Aorta (tissue), 5 donors: ENCODE data around the gene LAMTOR2. TPM values are rescaled to one million over a fixed set of nuclear protein-coding genes. Genes with fewer than 3 reads are reported as not detected.
"Not testable (repeated sequence)": the region's sequence is repeated elsewhere in the genome, so short reads cannot be mapped to it uniquely, and the experiment has no call there.

Experiments
- ATAC-seq: fragments of 200-7000 bp; cut with Tn5 transposase; one replicate; pipeline ENCODE4 v1.9.1; 2022; ENCODE audit warnings: moderate library complexity; ENCODE audit not compliant: low FRiP score
- DNase-seq, 2 donors: peaks; one replicate each; pipeline ENCODE4 v3.0.0-alpha.2; 2020
- H3K27ac ChIP-seq, 2 donors: one replicate each; pipeline ENCODE4 v1.5.1; 2013; ENCODE audit warnings: low read length in 2 of 2, mild to moderate bottlenecking in 2 of 2, moderate library complexity in 2 of 2, control low read depth in 1 of 2, inconsistent platforms in 1 of 2, low read depth in 1 of 2
- H3K27me3 ChIP-seq, 2 donors: one replicate each; pipeline ENCODE4 v1.6.1; 2013; ENCODE audit warnings: control low read depth in 1 of 2, low read length in 1 of 2, mild to moderate bottlenecking in 1 of 2, moderate library complexity in 1 of 2; ENCODE audit not compliant: insufficient read depth in 2 of 2, control insufficient read depth in 1 of 2
- H3K36me3 ChIP-seq, 2 donors: one replicate each; pipeline ENCODE4 v1.6.1; 2013; ENCODE audit warnings: control low read depth in 1 of 2, low read length in 1 of 2, mild to moderate bottlenecking in 1 of 2; ENCODE audit not compliant: insufficient read depth in 2 of 2, control insufficient read depth in 1 of 2
- H3K4me1 ChIP-seq, 2 donors: one replicate each; pipeline ENCODE4 v1.6.1; 2013; ENCODE audit warnings: low read length in 2 of 2, control low read depth in 1 of 2, mild to moderate bottlenecking in 1 of 2, moderate library complexity in 1 of 2; ENCODE audit not compliant: insufficient read depth in 2 of 2, control insufficient read depth in 1 of 2
- H3K4me3 ChIP-seq, 2 donors: one replicate each; pipeline ENCODE4 v1.5.1; 2013; ENCODE audit warnings: low read length in 2 of 2, control low read depth in 1 of 2, mild to moderate bottlenecking in 1 of 2
- H3K9me3 ChIP-seq: one replicate; pipeline ENCODE4 v1.6.1; 2013; ENCODE audit warnings: mild to moderate bottlenecking, low read length; ENCODE audit not compliant: control insufficient read depth
- WGBS, 2 donors: extraction: QIAGEN DNeasy Blood & Tissue Kit; methylation state at CpG; one replicate each; pipeline ENCODE4 v1.1.7; 2013; 5-methylcytosine and 5-hydroxymethylcytosine counted together
- intact Hi-C, 2 donors: fragments of 100-400 bp; cut with DNase I; formaldehyde crosslinking; loops; one replicate each; pipeline versions ENCODE4 v1.14.2 to v1.15.0; 2022
- polyA plus RNA-seq, 2 donors: library from polyadenylated mRNA; stranded (reverse); fragments of 200-250 nt; gene quantifications; one replicate each; pipeline ENCODE4 v1.2.3, GENCODE V29; 2013
- total RNA-seq, 2 donors: library from RNA; stranded (reverse); fragmentation: NEBNext Ultra II Directional; extraction: Animal tissue kit (Norgen Biotek cat#: 25700); gene quantifications; one replicate each; pipeline ENCODE4 v1.2.1, GENCODE V29; 2021
- donor health status: healthy with polysubstance abuse.
- donor health status: Bipolar disorder and iron deficiency.
- donor health status: DM: no; HTN: no; CAD: no.
- donor health status: DM: no; HTN: no; CAD: no.
- donor health status: DM: yes; HTN: yes; CAD: no.

The LAMTOR2 gene
- total and polyA plus RNA-seq, 4 donors = 31.6 to 129 (median 59.7) TPM

DNA sequence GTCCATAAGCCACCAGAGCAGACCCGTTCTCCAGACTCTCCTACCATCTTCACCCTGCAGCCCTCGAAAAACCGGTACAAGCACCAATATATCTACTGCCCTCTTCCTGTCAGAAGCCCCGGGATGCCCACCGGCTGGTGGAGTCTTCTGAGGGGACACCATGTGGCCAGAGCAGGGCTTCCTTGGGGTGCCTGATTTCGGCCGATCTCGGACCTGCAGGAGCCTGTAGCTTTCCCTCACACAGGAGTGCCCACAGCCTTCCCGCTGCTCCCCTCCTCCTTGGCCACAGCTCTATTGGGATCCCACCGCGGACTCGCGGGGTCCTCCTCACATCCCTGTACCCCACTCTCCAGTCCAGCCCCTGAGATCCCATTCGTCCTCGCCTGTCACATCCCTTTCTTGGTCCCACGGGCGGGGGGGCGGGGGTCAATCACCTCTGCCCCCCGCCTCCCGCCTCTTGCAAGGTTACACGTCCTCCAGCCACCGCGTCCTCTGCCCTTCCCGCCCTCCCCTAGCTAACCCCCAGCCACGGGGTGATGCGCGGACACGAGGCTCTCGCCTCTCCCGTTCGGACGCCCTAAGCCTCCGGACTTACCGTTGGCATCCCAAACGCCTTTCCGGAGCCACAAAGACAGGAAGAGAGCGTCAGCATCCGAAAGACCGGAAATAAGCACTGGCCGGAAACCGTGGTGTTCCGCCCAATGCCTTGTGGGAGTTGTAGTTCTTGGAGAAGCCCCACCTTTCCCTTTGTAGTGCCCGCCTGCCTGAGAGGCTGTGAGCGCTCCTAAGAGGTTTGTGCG, 34.1 kb upstream of the LAMTOR2 start, which contains the start of gene SSR2:
Gene SSR2 (minus strand): TSS at position 659 of the 800 bp plus-strand sequence. CDS start 784 bp downstream, outside the sequence.
- DNase-seq (peak; percentile 91 to 92), ATAC-seq (peak; percentile 96)
- 1% methylated on average over 45 of the region's 45 CpGs for WGBS, 2 donors
- Histone ChIP-seq H3K27me3 (no peaks in the 10 kb centered on the region), H3K4me1 (no peaks in the 10 kb centered on the region), H3K4me3 (peak within 1 kb of the TSS; percentile 81 to 82), H3K9me3 (no peaks in the 10 kb centered on the region), H3K27ac (peak within 1 kb of the TSS in 1 of 2 donors; percentile 65), H3K36me3 (peaks cover 1 to 3% of the 10 kb centered on the region in 2 donors)
- intact Hi-C loops = no loop called here

DNA sequence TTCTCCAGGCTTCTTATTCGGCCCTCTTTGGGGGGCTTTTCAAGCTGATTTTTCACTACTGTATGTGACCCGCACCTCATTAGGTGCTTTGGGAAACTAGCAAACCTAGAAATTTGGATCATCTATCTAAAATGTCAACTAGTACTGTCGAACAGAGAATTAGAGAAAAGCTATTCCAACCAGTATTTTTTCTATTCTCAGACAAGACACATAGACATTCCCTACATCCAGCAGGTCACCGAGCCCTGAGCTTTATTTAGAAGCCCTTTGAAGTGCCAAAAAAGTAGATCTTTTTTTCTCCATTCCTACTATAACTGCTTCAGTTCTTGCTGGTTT, 33.5 kb upstream of the LAMTOR2 start:
- Histone ChIP-seq H3K27me3 (no peaks in the 10 kb centered on the region), H3K27ac (no peak overlapping the region), H3K9me3 (no peaks in the 10 kb centered on the region), H3K4me1 (no peaks in the 10 kb centered on the region), H3K36me3 (peaks cover 1 to 3% of the 10 kb centered on the region in 2 donors), H3K4me3 (peak overlapping the region in 1 of 2 donors; percentile 81)
- WGBS, 2 donors = 2% methylated on average over 4 of the region's 4 CpGs
- DNase-seq (no peak), ATAC-seq (no peak)
- intact Hi-C loops = no loop called here

DNA sequence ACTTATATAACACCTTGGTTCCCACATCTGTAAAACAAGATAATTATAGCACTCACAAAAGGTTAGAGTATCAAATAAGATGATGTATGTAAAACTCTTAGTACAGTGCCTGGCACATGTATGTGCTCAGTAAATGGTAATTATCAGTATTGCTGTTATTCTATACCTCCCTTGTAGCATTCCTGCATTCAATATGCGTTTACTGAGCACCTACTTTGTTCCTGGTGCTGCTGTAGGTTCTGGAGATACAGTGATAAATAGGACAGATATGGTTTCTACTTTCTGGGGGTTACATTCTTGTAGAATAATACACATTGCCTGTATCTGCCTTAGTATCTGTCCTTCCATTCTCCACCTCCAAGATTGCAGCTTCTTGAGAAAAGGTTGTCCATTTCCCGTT, 32.6 kb upstream of the LAMTOR2 start:
- intact Hi-C loops = no loop called here
- WGBS, 2 donors = 67 to 80% methylated on average over 2 of the region's 2 CpGs
- Histone ChIP-seq H3K36me3 (peaks cover under 1 to 3% of the 10 kb centered on the region in 2 donors), H3K4me1 (no peaks in the 10 kb centered on the region), H3K4me3 (no peak overlapping the region), H3K27ac (no peak overlapping the region), H3K9me3 (no peaks in the 10 kb centered on the region), H3K27me3 (no peaks in the 10 kb centered on the region)
- DNase-seq = no peak
- no peak for ATAC-seq

DNA sequence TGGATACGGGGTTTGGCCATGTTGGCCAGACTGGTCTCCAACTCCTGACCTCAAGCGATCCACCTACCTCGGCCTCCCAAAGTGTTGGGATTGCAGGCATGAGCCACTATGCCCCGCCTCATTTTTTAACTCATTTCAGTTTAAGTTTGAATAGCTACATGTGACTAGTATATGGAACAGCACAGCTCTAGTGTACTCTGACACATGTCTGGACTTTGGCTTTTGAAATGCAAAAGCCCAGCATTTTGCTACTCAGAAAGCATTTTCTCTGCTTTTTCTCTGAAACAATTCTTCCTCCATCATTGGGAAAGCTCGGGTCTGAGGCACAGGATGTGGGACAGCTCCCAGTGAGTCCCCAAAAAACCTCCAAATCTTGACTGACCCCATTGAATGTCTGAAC, 29.8 kb upstream of the LAMTOR2 start:
- Histone ChIP-seq H3K4me3 (no peak overlapping the region), H3K4me1 (no peaks in the 10 kb centered on the region), H3K27me3 (no peaks in the 10 kb centered on the region), H3K36me3 (no peaks in the 10 kb centered on the region), H3K9me3 (no peaks in the 10 kb centered on the region), H3K27ac (no peak overlapping the region)
- DNase-seq (no peak), ATAC-seq (no peak)
- intact Hi-C loops = no loop called here
- WGBS, 2 donors = 76 to 84% methylated on average over 5 of the region's 5 CpGs

DNA sequence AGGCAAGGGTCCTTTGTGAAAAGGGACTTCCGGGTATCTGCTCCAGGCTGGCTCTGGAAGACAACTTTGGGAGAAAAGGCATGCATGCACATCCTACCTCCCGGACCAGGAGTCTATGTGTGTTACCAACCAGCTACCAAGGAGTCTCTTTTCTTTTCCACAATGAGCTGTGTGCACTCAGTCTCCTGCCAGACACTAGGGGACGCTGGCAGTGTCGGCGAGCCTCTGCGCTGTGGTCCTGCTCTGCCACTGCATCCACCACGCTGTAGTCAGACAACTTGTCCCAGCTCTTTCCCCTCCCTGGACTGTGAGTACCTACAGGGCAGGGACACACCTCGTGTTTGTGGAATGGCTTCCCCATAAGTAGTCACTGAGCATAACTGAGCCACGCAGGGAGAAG, 28.7 kb upstream of the LAMTOR2 start:
- Histone ChIP-seq H3K9me3 (no peaks in the 10 kb centered on the region), H3K27ac (no peak overlapping the region), H3K4me1 (no peaks in the 10 kb centered on the region), H3K4me3 (no peak overlapping the region), H3K36me3 (no peaks in the 10 kb centered on the region), H3K27me3 (no peaks in the 10 kb centered on the region)
- DNase-seq = peak in 1 of 2 donors; percentile 54
- no peak for ATAC-seq
- 10 to 12% methylated on average over 9 of the region's 9 CpGs for WGBS, 2 donors
- intact Hi-C loops = no loop called here

DNA sequence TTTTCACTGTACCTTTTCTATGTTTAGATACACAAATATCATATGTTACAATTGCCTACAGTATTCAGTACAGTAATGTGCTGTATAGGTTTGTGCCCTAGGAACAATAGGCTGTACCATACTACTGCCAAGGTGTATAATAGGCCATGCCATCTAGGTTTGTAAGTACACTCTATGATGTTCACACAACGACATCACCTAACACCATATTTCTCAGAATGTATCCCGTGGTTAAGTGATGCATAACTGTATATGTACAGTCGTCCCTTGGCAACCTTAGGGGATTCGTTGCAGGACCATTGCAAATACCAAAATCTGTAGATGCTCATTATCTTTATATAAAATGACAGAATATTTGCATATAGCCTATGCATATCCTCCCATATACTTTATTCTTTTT, 28.0 kb upstream of the LAMTOR2 start:
- H3K27ac ChIP-seq = no peak overlapping the region
- H3K36me3 ChIP-seq = no peaks in the 10 kb centered on the region
- no peaks in the 10 kb centered on the region for H3K4me1 ChIP-seq
- WGBS, 2 donors = 84 to 90% methylated on average over 4 of the region's 4 CpGs
- no peak overlapping the region for H3K4me3 ChIP-seq
- intact Hi-C loops = no loop called here
- ATAC-seq = no peak
- DNase-seq = no peak
- H3K27me3 ChIP-seq = no peaks in the 10 kb centered on the region
- H3K9me3 ChIP-seq = no peaks in the 10 kb centered on the region

DNA sequence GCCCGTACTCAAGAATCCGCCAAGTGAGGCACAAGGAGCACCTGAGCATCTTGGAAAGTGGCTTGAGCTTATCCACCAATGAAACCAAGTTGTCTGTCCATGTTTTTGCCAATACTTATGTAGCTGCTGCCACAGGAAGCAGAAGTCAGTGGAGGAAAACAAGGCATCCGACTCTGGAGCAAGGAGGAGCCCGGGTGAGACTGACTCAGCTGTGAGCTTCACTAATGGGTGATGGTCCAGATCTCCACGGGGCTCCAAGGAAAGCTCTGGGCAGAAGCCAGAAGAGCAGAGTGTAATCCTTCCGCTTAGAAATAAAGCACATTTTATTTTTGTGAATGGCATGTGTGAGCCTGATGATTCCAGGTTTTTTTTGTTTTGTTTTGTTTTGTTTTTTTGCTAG, 21.6 kb upstream of the LAMTOR2 start:
- Histone ChIP-seq H3K4me3 (no peak overlapping the region), H3K27me3 (no peaks in the 10 kb centered on the region), H3K4me1 (no peaks in the 10 kb centered on the region), H3K9me3 (no peaks in the 10 kb centered on the region), H3K36me3 (no peaks in the 10 kb centered on the region), H3K27ac (no peak overlapping the region)
- WGBS, 2 donors = 49 to 51% methylated on average over 6 of the region's 6 CpGs
- ATAC-seq = no peak
- intact Hi-C loops = no loop called here
- no peak for DNase-seq

DNA sequence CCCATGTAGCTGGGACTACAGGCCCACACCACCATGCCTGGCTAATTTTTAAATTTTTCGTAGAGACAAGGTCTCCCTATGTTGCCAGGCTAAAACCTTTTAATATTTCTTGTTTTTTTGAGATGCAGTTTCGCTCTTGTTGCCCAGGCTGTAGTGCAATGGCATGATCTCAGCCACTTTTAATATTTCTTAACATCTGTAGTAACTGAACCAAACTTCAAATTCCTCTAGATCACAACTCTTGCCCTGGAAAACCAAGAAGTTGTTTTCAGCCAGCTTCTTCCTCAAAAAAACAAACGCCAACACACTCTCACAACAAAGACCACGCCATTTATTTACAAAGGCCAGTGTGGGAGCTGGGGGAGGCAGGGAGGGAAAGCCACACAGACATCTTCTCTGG, 19.6 kb upstream of the LAMTOR2 start:
- H3K27ac ChIP-seq, intact Hi-C loops, H3K4me1 ChIP-seq, H3K27me3 ChIP-seq, H3K36me3 ChIP-seq, DNase-seq, H3K4me3 ChIP-seq, H3K9me3 ChIP-seq, ATAC-seq: not testable (repeated sequence)
- WGBS, 2 donors = 85 to 87% methylated on average over 4 of the region's 4 CpGs

DNA sequence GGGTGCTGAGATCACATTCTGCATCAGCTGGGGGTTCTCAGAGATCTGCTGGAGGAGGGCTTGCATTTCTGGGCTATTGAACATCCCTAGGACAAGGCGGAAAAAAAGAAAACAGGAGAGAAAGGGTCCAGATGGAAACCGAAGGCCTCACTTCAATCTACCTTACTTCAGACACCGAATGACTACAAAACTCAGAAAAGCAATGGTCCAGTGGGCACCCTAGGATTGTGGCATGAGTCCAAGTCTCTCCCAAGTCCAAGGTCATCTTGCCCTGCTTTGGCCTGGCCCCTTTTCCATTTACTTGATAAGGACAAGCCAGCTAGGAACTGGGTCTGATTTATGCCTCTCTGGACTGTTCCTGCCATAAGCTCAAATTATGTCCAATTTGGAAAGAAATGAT, 11.8 kb upstream of the LAMTOR2 start:
- H3K36me3 ChIP-seq = peaks cover 0 to 4% of the 10 kb centered on the region in 2 donors
- no peak overlapping the region for H3K27ac ChIP-seq
- no peak overlapping the region for H3K4me3 ChIP-seq
- H3K27me3 ChIP-seq = no peaks in the 10 kb centered on the region
- 87 to 91% methylated on average over 3 of the region's 3 CpGs for WGBS, 2 donors
- no peak for DNase-seq
- ATAC-seq = no peak
- H3K4me1 ChIP-seq = no peaks in the 10 kb centered on the region
- H3K9me3 ChIP-seq = no peaks in the 10 kb centered on the region
- intact Hi-C loops = no loop called here
